Measurements from ENCODE around the gene TBC1D2.

Gene TBC1D2

DNA sequence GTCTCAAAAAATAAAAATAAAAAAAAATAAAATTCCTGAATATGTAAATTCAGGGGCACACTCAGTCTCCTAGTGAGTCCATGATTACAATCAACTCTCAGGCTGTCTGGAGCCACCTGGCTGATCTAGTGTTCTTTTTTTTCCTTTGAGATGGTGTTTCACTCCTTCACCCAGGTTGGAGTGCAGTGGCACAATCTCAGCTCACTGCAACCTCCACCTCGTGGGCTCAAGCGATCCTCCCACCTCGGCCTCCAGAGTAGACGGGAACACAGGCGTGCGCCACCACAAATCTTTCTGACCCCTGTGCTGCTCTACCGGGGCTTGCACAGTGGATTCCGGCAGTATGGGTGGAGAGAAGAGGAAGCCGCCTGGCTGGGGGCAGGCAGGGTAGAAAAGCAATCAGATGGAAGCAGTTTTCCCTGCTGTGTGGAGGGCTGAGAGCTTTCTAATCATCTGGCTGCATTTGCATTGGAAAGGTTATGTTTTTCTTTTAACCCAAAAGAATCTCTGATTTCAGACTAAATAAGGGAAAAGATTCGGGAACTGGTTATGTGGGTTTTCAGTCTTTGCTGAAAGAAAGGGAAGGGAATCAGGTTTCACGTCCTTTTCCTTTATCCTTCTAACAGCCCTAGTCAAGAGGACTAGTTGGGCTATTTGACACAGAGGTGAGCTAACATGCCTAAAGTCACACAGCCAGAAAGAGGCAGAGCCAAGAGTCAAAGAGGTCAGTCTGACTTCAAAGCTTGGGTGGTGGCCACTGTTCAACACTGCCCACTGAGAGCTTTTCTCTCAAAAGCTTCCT, 36.7 kb downstream of the TBC1D2 start:
- no peak for DNase-seq (ENCODE audit: low read depth)

- DNase-seq (ENCODE audit: low read depth) = no peak
Measured at GRCh38 chr9:98217255-98217654, 38.2 kb downstream of the TBC1D2 start.

DNA sequence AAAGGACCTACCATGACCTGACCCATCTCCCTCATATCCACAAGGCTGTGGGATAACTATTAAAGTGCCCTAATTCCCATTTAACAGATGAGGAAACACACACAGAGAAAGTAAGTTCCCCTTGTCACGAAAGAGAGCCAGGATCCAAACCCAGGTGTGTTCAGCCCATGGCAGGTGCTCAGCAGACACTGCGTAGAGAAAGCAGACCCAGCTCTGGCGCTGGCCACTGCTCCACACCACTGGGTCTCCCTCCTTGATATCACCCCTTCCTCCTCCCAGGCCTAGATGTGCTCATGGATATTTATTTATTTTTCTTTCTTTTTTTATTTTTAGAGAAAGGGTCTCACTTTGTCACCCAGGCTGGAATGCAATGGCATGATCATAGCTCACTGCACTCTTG, 39.1 kb downstream of the TBC1D2 start:
- no peak for DNase-seq (ENCODE audit: low read depth)

- DNase-seq (ENCODE audit: low read depth) = no peak
Measured at GRCh38 chr9:98215821-98216220, 39.6 kb downstream of the TBC1D2 start.

- no peak for DNase-seq (ENCODE audit: low read depth)
Measured at GRCh38 chr9:98215271-98215670, 40.2 kb downstream of the TBC1D2 start.

- no peak for DNase-seq (ENCODE audit: low read depth)
Measured at GRCh38 chr9:98214811-98215210, 40.6 kb downstream of the TBC1D2 start.

GRCh38 chr9:98211260-98211659, 44.2 kb downstream of the TBC1D2 start:
- DNase-seq (ENCODE audit: low read depth) = no peak

GRCh38 chr9:98210435-98210834, 45.0 kb downstream of the TBC1D2 start:
- no peak for DNase-seq (ENCODE audit: low read depth)

GRCh38 chr9:98209530-98209929, 45.9 kb downstream of the TBC1D2 start:
- DNase-seq (ENCODE audit: low read depth) = no peak

DNA sequence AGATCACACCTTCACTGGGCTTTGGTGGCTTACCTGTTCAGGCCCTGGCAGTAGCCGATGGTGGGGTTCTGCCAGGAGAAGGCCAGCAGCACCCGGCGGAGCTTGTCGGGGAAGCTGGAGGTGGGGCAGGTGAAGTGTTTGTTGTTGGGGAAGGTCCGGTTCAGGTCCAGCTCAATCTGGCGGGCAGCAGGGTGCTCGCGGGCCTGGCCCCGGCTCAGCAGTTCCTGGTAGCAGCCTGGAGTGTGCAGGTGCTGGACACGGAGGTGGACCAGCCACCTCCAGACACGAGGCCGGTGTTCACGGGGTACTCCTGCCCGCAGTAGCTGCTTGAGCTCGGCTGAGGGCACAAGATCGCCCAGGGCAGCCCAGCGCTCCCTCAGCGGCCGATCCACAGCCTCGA, 46.8 kb downstream of the TBC1D2 start:
- DNase-seq (ENCODE audit: low read depth) = no peak

DNA sequence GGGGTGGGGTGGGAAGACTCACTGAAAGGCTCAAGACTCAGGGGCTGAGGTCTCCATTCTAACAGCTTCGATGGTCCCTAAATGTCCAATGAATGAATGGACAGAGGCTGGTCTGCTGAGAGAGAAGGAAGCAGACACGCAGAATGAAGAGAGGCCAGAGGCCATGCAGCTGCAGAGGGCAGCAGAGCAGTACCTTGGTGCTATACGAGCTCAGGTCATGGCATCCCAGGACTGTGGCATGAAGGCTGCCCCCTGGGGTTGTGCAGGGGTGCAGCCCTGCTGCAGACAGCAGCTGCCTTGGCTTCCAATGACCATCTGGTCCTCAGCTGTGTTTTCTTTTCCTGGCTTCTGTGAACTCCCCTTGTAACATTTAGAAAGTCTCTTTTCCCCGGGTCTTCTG, 47.8 kb downstream of the TBC1D2 start:
- no peak for DNase-seq (ENCODE audit: low read depth)

- DNase-seq (ENCODE audit: low read depth) = no peak
Measured at GRCh38 chr9:98206754-98207153, 48.7 kb downstream of the TBC1D2 start.

- DNase-seq (ENCODE audit: low read depth) = no peak
Measured at GRCh38 chr9:98204692-98205091, 50.8 kb downstream of the TBC1D2 start.

GRCh38 chr9:98203153-98203552, 52.3 kb downstream of the TBC1D2 start:
- no peak for DNase-seq (ENCODE audit: low read depth)

- no peak for DNase-seq (ENCODE audit: low read depth)
Measured at GRCh38 chr9:98202252-98202651, 53.2 kb downstream of the TBC1D2 start.

DNA sequence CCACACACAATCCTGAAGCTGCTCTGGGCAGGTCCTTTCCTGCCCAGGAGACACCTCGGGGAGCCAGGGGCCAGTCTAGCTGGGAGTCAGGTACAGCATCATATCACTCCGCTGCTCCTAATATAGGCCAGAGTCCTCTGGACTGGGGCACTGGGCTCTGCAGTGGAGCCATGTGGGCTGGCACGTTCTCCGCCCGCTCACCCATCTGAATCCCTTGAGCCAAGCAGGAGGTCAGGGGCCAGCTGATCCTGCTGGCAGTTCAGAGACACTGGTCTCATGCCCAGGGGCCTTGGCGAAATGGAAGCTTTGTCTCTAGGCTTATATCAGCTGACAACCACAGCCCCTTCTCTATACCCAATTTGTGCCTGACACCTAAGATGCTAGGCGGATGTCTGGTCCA, 53.7 kb downstream of the TBC1D2 start:
- DNase-seq (ENCODE audit: low read depth) = no peak

GRCh38 chr9:98201102-98201501, 54.3 kb downstream of the TBC1D2 start:
- no peak for DNase-seq (ENCODE audit: low read depth)

DNA sequence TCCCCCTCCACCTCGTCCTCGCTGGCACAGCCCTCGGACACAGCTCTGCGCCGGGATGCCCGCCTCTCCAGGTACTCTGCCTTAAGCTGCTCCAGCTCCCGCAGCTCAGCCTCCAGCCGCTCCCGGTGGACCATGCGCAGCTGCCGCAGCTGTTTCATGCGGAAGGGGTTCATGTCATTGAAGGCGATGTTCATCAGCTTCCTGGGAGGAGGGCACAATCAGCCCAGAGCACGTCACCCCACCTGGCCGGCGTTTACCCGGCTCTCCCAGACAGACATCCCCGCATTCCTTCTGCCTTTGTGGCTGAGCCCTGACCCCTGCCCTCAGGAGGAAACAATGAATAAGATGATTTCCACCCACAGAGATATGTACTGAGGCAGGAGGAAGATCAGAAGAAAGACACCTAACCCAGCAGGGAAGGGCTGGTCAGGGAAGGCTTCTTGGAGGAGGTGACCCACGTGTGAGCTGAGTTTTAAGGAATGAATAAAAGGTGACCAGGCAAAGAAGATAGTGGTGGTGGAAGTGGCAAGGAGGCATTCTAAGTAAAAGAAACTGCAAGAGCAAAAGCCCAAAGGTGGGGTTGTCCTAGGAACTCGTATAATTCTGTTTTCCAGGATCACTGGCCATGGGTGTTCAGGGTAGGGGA, 55.9 kb downstream of the TBC1D2 start:
- DNase-seq (ENCODE audit: low read depth) = no peak

GRCh38 chr9:98195671-98196070, 59.8 kb downstream of the TBC1D2 start:
- no peak for DNase-seq (ENCODE audit: low read depth)

DNA sequence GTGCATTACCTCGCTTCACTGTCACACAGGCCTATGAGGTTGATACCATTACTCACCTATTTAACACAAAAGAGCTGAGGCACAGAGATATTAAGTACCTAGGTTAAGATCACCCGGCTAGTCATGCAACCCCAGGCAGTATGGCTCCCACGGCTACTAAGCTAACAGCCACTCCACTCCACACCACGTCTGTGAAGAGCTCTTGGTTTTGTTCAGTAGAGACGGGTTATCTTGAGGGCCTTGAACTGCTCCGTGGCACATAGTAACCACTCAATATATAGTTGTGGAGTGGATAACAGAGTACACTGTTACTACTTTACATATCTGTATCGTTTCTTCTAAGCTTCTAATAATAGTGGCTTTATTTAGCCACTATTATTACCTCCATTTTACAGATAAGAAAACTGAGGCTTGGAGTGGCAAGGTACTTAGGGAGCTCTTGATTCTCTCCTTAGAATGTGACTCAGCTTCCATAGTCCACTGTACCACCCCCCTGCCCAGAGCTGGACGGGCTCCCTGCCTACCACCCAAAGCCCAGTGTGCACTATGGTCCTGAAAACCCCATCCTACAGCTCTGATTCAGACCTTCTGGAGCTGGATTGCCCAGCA, 62.0 kb downstream of the TBC1D2 start:
- no peak for DNase-seq (ENCODE audit: low read depth)

- DNase-seq (ENCODE audit: low read depth) = peak; percentile 49
Measured at GRCh38 chr9:98192503-98193335, 62.7 kb downstream of the TBC1D2 start, which contains the start of gene CORO2A. Gene CORO2A, minus strand, starts transcription at chr9:98192637. Its CDS starts 34,977 bp downstream, at chr9:98157660.

Measured in stimulated activated CD8-positive, alpha-beta memory T cell treated with anti-CD3 and anti-CD28 coated beads, Interleukin-15, amount 100 ng/mL, for 24 hours (primary cell).